IPS-NIHi7 (cell line): Measurements from ENCODE around the gene FAM136A.
A peak's percentile ranks its signal among the peaks of the same experiment; 100 is the strongest.
"Not testable (repeated sequence)": the region's sequence is repeated elsewhere in the genome, so short reads cannot be mapped to it uniquely, and the experiment has no call there.

ENCODE experiments used
- DNase-seq: peaks from one replicate; pipeline ENCODE4 v3.0.0; 2012; ENCODE audit warnings: mixed read lengths; ENCODE audit errors: extremely low spot score

FAM136A gene

GRCh38 chr2:70297828-70298227 lies 4.0 kb downstream of the FAM136A start:
- DNase-seq, result not testable (repeated sequence)

DNA sequence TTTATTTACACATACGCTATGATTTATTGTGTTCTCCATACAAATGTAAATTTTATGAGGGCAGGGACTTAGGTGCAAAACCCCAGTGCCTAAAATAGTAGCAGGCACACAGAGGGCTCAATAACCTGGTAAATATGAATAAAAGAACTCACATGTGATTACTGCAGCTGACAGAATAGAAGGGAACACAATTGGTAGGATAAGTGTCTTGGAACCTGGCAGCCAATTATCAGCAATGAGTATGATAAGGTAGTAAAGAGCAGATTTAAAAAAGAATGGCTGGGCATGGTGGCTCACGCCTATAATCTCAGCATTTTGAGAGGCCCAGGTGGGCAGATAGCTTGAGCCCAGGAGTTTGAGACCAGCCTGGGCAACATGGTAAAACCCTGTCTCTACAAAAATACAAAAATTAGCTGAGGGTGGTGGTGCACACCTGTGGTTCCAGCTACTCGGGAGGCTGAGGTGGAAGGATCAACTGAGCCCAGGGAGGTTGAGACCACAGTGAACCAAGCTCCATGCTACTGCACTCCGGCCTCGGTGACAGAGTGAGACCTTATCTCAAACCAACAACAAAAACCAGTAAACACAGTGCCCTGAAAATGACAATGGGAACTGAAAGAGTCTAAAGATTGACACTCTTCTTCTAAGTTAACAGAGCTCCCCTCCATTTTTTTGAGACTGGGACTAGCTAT lies 18.2 kb downstream of the FAM136A start:
- no peak for DNase-seq

DNA sequence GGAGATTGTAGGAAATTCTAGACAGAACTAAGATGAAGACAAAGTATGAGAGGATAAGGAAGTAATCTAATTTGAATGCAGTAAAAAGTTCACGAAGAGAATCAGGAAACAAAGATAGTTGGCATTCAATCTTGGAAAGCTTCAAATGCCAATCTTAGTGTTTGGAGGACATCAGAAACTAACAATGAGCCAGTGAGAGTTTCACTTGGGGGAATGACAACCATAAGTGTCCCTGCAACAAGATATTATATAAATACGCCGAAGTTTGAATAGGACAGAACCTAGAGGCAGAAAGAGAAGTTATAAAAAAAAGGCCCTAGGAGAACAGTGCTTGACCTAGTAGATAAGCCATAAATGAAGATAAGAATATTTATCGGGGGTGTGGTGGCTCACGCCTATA lies 19.4 kb downstream of the FAM136A start:
- DNase-seq, result no peak

DNA sequence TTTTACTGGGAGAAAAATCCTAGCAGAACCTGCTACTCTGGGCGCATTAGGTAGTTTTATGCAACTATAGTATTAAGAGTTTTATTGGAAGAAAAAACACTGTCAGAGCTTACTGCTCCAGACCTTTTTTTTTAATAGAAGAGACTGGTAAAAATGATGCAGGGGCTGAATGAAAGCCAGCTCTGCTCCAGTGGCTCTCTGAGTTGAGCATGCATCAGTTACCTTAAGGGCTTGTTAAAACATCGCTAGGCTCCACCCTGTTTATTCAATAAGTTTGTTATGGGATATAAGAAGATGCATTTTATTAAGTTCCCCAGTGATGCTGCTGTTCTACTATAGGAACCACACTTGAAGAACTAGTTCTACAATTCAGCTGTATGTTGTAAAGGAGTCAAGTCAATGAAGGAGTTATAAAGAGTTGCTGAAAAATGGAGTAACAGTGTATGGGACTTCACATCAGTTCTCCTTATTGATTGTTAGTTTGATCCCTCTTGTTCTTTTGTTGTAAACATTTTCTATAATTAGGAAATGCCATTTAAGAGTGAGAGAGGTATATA lies 21.5 kb downstream of the FAM136A start:
- no peak for DNase-seq

GRCh38 chr2:70270323-70270722 lies 31.5 kb downstream of the FAM136A start:
- no peak for DNase-seq

DNA sequence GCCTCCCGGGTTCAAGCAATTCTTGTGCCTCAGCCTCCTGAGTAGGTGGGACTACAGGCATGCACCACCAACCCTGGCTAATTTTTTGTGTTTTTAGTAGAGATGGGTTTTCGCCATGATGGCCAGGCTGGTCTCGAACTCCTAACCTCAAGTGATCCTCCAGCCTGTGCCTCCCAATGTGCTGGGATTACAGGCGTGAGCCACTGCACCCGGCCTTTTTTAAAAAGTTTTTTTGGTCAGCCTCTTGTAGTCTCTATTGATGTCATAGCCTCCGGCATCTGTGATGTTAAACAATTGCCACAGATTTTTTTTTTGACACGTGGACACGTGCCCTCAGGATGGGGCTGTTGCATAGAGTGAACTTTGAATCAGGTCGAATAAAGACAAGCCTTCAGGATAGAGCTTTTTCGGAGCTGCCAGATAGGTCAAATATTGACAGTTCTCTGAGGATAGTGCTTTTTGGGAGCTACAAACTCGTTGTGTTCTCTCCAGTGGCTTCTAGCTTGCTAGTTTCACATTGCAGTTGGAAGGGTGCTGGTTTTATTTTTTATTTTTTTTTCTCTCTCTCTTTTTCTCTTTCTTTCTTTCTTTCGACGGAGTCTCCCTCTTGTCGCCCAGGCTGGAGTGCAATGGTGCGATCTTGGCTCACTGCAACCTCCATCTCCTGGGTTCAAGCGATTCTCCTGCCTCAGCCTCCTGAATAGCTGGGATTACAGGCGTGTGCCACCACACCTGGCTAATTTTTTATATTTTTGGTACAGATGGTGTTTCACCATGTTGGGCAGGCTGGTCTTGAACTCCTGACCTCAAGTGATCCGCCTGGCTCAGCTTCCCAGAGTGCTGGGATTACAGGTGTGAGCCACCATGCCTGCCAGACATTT lies 32.2 kb downstream of the FAM136A start:
- not testable (repeated sequence) for DNase-seq

- DNase-seq, result not testable (repeated sequence)
These were observed 34.9 kb downstream of the FAM136A start for GRCh38 chr2:70266925-70267324.

- no peak for DNase-seq
These were observed 40.4 kb downstream of the FAM136A start for GRCh38 chr2:70261501-70261900.

GRCh38 chr2:70258532-70258875 lies 43.4 kb downstream of the FAM136A start:
- DNase-seq, result peak; percentile 41

GRCh38 chr2:70255637-70256314 lies 46.1 kb downstream of the FAM136A start:
- DNase-seq, result no peak

DNA sequence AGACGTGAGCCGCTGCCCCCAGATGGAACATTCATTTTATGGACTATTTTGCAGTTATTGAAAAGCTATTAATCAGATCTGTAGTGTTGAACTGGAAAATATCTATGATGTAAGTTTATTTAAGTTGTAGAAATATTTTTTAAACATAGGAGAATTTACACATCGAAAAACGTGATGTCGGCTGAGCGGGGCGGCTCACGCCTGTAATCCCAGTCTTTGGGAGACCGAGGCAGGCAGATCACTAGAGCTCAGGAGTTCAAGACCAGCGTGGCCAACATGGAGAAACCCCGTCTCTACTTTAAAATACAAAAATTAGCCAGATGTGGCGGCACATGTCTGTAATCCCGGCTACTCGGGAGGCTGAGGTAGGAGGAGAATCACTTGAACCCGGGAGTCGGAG lies 51.4 kb downstream of the FAM136A start:
- DNase-seq, result no peak

GRCh38 chr2:70248181-70248847 lies 53.6 kb downstream of the FAM136A start, which contains the start of gene TIA1:
TSS of gene TIA1 (minus strand) at chr2:70248628. CDS start at chr2:70248430, 198 bp downstream.
- DNase-seq, result peak; percentile 97

GRCh38 chr2:70247364-70248180 lies 54.3 kb downstream of the FAM136A start:
- DNase-seq, result no peak
